ENCODE measurements around the gene GP1BB.

GP1BB gene

GRCh38 chr22:19727310-19728150, 4.2 kb downstream of the GP1BB start:
- DNase-seq: no peak

- DNase-seq: peak in 1 of 14 donors; percentile 49
Observed at GRCh38 chr22:19728271-19728670, 4.9 kb downstream of the GP1BB start.

GRCh38 chr22:19728836-19729235, 5.5 kb downstream of the GP1BB start:
- peak in 1 of 14 donors; percentile 49 for DNase-seq

DNA sequence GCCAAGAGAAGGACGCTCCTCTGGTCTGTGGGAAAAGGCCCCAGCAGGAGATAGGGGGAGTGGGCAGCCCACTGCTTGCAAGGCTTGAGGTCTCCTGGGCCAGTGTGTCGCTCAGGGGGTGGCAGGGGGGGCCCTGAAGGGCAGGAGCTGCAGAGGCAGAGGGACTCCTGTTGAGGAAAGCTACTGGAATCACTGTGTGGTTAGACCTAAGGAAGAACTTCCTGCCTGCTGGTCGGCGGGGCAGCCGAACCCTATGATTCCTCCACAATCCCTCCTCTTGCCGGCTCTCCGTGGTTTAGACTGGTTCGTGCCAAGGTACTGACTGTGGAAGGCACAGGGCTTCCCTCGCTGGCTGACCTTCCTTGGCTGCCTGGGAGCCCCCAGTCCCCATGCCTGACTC, 6.2 kb downstream of the GP1BB start:
- no peak for DNase-seq

GRCh38 chr22:19730198-19730597, 6.9 kb downstream of the GP1BB start:
- DNase-seq: no peak

- DNase-seq: peak; percentile 14 to 84 (median 54)
Observed at GRCh38 chr22:19730655-19731360, 7.5 kb downstream of the GP1BB start.

GRCh38 chr22:19731361-19732135, 8.2 kb downstream of the GP1BB start:
- no peak for DNase-seq

DNA sequence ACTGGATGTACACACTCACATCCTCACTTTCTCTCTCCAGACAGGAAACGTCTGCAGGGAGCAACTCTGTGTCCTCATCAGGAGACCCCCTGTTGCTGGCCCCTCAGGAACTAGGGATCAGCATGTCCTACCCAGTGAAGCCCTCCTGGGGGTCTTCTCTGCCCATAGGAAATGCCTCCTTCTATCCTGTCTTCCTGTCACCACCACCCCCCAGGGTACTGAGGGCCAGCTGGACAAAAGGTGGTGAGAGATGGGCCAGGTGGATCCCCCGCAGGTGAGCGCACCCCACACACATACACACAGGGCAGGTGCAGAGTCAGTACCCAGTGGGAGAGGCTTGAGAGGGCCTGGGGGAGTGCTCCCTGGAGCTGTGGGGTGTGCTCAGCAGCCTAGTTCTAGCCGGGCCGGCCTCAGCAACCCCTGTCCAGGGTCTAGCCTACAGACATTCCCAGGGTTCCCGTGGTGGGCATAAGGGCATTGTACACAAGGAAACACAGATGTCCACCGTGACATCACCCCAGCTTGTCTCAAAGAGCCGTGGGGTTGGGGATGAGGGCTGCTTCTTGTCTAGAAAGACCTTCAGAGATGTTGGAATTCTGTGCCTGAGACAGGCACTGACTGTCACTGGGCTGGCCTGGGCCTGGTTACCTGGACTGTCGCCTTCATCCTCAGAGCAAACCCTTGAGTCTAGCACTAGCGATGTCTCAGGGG, 9.2 kb downstream of the GP1BB start:
- no peak for DNase-seq

DNA sequence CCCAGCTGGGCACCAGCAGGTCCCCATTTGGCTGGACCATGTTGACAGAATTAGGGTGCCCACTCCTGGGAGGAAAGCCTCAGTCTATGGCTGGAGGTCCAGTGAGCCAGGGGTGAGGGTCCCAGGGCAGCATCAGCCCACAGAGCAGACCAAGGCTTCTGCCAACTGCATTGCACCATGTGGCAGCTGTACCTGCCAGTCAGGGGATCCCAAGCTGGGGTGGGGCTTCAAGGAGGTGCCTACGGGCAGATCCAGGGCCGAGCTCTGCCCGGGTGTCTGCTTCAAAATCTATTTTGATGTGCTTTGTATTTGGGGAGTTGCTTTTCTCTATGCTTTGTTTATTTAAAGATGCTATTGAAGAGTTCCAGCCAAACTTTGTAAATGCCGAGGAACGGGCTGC, 10.4 kb downstream of the GP1BB start:
- DNase-seq: no peak

- DNase-seq: no peak
Observed at GRCh38 chr22:19734163-19734562, 10.8 kb downstream of the GP1BB start.

GRCh38 chr22:19734837-19735382, 11.6 kb downstream of the GP1BB start:
- DNase-seq: no peak

DNA sequence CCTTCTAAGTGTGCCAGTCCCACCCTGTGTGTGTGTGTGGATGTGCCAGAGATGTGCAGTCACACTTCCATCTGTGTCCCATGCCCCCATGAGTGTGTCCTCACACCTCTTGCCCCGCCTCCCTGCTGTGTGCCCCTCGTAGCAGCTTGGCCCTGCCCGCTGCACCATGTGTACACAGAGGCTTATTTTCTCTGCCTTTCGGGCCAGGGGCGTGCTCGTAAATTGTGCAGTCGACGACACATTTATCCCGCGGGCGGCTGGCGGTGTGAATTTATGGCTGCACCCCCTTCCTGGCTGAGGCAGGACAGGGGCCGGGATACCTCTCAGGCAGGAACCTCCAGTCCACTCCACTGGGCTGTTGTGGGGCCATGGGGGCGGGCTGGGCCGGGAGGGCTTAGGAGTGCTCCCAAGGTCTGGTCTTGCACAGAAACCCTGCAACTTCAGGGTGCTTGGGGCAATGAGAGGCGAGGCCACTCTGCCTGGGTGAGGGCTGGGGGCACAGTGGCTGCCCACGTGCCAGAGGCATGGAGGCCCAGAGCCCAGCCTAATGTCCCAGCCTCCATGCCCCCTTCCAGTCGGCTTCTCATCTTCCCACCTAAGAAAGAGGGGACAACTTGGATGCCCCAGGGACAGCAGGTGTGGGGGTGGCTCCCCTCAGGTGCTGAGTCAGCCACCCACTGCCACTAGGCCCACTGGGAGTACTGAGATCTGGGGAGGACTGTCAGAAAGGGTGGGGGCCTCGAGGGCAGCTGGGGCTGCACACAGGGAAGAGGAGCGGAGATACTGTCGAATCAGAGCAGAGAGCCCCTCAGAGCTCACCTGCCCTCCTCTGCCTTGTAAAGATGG, 12.5 kb downstream of the GP1BB start:
- DNase-seq: no peak

DNA sequence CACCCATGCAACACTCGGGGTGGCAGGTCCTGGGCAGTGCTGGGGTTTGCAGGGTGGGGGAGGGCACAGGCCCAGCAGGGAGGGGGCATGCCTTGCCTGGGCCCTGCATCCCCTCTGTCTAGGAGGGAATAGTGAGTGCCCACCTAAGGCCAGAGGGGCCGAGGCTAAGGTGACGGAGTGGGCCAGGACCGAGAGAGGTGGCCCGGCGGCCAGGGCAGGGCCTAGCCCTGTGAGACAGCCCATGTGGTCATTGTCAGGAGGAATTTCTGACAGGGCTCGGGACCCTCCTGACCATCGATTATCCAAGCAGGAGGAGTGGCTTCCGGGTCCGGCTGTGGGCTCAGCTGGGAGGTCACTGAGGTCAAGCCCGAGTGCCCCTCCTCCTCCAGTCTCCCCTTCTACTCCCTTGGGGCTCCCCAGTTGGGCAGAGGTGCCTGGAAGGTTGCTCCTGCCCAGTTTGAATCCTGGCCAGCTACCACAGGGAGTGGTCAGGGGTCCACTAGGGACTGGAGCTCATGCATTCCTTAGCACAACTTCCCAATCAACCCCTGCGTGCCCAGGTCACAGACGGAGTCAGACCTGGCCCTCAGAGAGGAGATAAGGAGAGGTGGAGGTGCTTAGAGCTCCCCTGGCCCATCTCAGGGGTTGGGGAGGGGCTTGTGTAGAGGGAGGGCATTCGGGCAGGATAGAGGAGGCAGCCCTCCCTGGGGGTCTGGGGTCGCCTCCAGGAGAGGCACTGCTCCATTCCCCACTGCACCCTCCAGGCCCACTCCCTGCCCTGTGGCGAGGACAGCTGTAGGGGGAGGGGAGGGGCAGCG, 14.7 kb downstream of the GP1BB start:
- no peak for DNase-seq

- DNase-seq: no peak
Observed at GRCh38 chr22:19738664-19739447, 15.5 kb downstream of the GP1BB start.

DNA sequence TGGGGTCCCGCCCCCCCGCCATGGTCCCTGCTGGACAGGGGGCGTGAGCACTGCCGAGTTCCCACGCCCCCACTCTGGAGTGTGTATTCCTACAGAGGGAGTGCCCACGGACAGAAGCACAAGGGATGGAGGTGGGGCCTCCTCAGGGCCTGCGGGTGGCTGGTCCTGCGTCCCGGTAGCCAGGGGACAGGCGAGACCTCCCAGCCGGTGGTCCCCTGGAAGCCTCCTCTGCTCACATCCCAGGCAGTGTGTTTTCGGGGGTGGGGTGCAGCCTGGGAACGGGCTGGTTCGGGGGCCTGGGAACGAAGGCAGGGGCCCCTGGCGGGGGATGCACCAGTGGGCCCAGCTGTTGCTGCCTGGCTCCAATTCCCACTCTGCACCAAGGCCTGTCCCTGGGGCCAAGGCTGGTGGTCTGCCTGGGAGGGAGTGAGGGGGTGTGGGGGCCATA, 16.1 kb downstream of the GP1BB start:
- DNase-seq: no peak

- DNase-seq: no peak
Observed at GRCh38 chr22:19739911-19740449, 16.6 kb downstream of the GP1BB start.

- no peak for DNase-seq
Observed at GRCh38 chr22:19740586-19740985, 17.2 kb downstream of the GP1BB start.

DNA sequence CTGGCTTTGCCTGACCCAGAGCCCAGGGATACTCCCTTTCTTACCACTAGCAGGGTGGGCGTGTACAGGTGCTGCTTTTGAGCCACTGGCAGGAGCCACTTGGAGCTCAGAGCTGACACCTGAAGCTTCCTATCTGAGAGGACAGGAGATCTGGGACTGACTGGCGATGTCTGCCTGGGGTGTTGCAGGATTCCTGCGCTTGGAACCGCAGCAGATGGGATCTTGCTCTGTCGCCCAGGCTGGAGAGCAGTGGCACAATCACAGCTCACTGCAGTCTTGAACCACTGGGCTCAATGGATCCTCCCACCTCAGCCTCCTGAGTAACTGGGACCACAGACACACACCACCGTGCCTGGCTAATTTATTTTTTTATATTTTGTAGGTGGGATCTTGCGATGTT, 17.7 kb downstream of the GP1BB start:
- DNase-seq: no peak

Data from C1 segment of cervical spinal cord (tissue), 14 donors.